Spleen (tissue), 11 donors: Measurements from ENCODE around the gene BMF. TPM values are rescaled to one million over a fixed set of nuclear protein-coding genes. Genes with fewer than 3 reads are reported as not detected.
A peak's percentile ranks its signal among the peaks of the same experiment; 100 is the strongest.

Experiments used
- DNase-seq: peaks from one replicate; pipeline ENCODE4 v3.0.0-alpha.2; 2020
- H3K27ac ChIP-seq, 8 donors: fragments of 200-600 bp; sonication (generic) in 7 of 8; 1 replicate in 4 of 8; 2 replicates in 4 of 8; pipeline versions ENCODE4 v1.5.0 to v1.8.0; 2016 to 2021; ENCODE audit warnings: inconsistent platforms in 4 of 8, mild to moderate bottlenecking in 4 of 8, moderate library complexity in 1 of 8
- H3K27me3 ChIP-seq, 7 donors: fragments of 200-600 bp; sonication (generic) in 6 of 7; replicated peaks in 1 of 7; 1 replicate in 4 of 7; 2 replicates in 3 of 7; pipeline versions ENCODE4 v1.5.0 to v1.8.0; 2016 to 2021; ENCODE audit warnings: inconsistent platforms in 3 of 7, mild to moderate bottlenecking in 1 of 7
- H3K36me3 ChIP-seq, 6 donors: fragments of 200-600 bp; sonication (generic) in 5 of 6; 1 replicate in 4 of 6; 2 replicates in 2 of 6; pipeline versions ENCODE4 v1.5.0 to v1.8.0; 2016 to 2021; ENCODE audit warnings: inconsistent platforms in 2 of 6
- H3K4me1 ChIP-seq, 6 donors: fragments of 200-600 bp; sonication (generic) in 5 of 6; 1 replicate in 3 of 6; 2 replicates in 3 of 6; pipeline versions ENCODE4 v1.5.0 to v1.8.0; 2016 to 2021; ENCODE audit warnings: inconsistent platforms in 3 of 6
- H3K4me3 ChIP-seq, 8 donors: fragments of 200-600 bp; sonication (generic) in 7 of 8; 1 replicate in 4 of 8; 2 replicates in 4 of 8; pipeline versions ENCODE4 v1.5.0 to v1.8.0; 2016 to 2021; ENCODE audit warnings: inconsistent platforms in 4 of 8, mild to moderate bottlenecking in 4 of 8, moderate library complexity in 2 of 8
- H3K9me3 ChIP-seq, 8 donors: fragments of 200-600 bp; sonication (generic) in 7 of 8; 1 replicate in 4 of 8; 2 replicates in 4 of 8; pipeline versions ENCODE4 v1.5.0 to v1.8.0; 2016 to 2021; ENCODE audit warnings: inconsistent platforms in 4 of 8
- POLR2A ChIP-seq, 3 donors: fragments of 450-650 bp; IDR thresholded peaks; one replicate each; pipeline ENCODE4 v1.5.1; 2017; ENCODE audit warnings: antibody characterized with exemption in 3 of 3, mild to moderate bottlenecking in 1 of 3
- POLR2AphosphoS5 ChIP-seq, 3 donors: sonication (generic); formaldehyde crosslinking; IDR thresholded peaks; one replicate each; pipeline ENCODE4 v1.5.1; 2017; ENCODE audit warnings: antibody characterized with exemption in 3 of 3
- WGBS, 5 donors: extraction: QIAGEN DNeasy Blood & Tissue Kit in 3 of 5; methylation state at CpG; one replicate each; pipeline versions ENCODE4 v1.1.5 to v1.1.7; 2013 to 2018; 5-methylcytosine and 5-hydroxymethylcytosine counted together
- intact Hi-C: fragments of 100-400 bp; cut with DNase I; formaldehyde crosslinking; loops from one replicate; pipeline ENCODE4 v1.15.0; 2023; ENCODE audit warnings: low total_unique reads
- polyA plus RNA-seq, 3 donors: library from polyadenylated mRNA; stranded (reverse); fragments of 200-250 nt; gene quantifications; one replicate each; pipeline ENCODE4 v1.2.1, GENCODE V29; 2013
- total RNA-seq, 7 donors: library from RNA; depleted of rRNA in 3 of 7; stranded (reverse); fragments of >200 nt in 3 of 7; fragmentation: NEBNext Ultra II Directional in 4 of 7; extraction: Animal tissue kit (Norgen Biotek cat#: 25700) in 4 of 7; gene quantifications; one replicate each; pipeline versions ENCODE4 v1.1.0 to v1.2.1, GENCODE V29; 2016 to 2021
- TF ChIP-seq, protein P1 (sequence below), 11 experiments: fragments of 200-600 bp in 7 of 11; fragments of 450-650 bp in 4 of 11; sonication (generic) in 4 of 11; IDR thresholded peaks in 8 of 11; conservative IDR thresholded peaks in 3 of 11; 1 replicate in 7 of 11; 2 replicates in 4 of 11; pipeline versions ENCODE4 v1.4.0 to v1.8.0; 2016 to 2021; ENCODE audit warnings: antibody characterized with exemption in 11 of 11, inconsistent platforms in 4 of 11, mild to moderate bottlenecking in 1 of 11
- donor health status: healthy with polysubstance abuse.
- donor health status: DM: no; HTN: no; CAD: no; lungs with moderate emphysema.
- donor health status: DM: no; HTN: no; CAD: no.
- donor health status: Bipolar disorder and iron deficiency.
- donor health status: healthy.
- donor health status: DM: no; HTN: no; CAD: no.
- donor health status: DM: yes; HTN: yes; CAD: no.

BMF gene
- total and polyA plus RNA-seq, 10 donors: 16.9 to 77.9 (median 33.3) TPM

DNA sequence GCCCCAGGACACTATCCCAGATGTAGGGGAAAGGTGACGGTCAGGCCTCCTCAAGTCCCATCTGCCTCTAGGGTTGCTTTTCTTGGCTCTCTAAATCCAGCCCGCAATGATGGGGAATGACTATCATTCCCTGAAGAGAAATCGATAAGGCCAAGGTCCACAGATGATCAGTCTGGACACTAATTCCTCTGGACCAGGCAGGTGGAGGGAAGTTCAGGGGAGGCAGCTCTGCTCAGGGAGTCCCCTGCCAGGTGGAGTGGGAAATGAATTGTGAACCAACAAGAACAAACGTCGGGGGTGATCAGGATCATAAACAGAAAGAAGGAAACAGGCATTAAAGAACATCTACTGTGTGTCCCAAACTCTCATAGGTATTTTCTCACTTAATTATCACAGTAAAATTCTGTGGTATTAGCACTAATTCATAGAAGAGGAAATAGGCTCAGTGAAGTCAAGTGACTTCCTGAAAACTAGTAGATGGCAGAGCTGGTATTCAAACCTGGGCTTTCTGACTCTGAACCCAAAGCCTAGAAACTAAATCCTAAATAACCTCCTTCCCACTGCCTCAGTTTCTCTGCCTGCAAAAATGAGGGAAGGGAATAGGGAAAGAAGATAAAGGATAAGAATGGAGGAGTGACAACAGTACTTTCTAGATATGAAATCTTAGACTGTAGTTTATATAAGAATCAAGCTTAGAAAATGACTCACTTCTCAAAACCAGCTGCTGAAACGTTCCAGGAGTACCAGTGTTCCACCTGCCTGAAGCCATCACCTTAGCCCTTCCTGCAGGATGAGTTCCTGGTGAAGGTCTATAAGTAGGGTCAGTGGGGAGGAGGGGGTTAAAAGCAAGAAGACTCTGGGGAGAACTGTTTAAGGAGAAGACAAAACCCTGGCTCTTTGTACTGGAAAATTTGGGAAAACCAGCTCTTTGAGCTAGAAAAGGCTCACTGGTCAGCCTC is 7.5 kb downstream of the BMF start:
- Histone ChIP-seq H3K9me3 (no peaks in the 10 kb centered on the region), H3K4me1 (peaks cover 81 to 100% (median 100%) of the 10 kb centered on the region in 6 donors), H3K27me3 (no peaks in the 10 kb centered on the region), H3K27ac (peak overlapping the region; percentile 24 to 91 (median 84)), H3K4me3 (no peak overlapping the region), H3K36me3 (peaks cover 0 to 38% (median 0%) of the 10 kb centered on the region in 6 donors)
- TF ChIP-seq POLR2A (IDR thresholded peaks at IDR 0.05) (no peak), POLR2AphosphoS5 (IDR thresholded peaks at IDR 0.05) (no peak)
- TF ChIP-seq, protein P1, sequence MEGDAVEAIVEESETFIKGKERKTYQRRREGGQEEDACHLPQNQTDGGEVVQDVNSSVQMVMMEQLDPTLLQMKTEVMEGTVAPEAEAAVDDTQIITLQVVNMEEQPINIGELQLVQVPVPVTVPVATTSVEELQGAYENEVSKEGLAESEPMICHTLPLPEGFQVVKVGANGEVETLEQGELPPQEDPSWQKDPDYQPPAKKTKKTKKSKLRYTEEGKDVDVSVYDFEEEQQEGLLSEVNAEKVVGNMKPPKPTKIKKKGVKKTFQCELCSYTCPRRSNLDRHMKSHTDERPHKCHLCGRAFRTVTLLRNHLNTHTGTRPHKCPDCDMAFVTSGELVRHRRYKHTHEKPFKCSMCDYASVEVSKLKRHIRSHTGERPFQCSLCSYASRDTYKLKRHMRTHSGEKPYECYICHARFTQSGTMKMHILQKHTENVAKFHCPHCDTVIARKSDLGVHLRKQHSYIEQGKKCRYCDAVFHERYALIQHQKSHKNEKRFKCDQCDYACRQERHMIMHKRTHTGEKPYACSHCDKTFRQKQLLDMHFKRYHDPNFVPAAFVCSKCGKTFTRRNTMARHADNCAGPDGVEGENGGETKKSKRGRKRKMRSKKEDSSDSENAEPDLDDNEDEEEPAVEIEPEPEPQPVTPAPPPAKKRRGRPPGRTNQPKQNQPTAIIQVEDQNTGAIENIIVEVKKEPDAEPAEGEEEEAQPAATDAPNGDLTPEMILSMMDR (IDR thresholded peaks at IDR 0.05 in 8 of 11, conservative IDR thresholded peaks at IDR 0.05 in 3 of 11): no peak
- WGBS, 5 donors: 45 to 60% (median 51%) methylated on average over 6 of the region's 6 CpGs
- intact Hi-C loops: loop anchor here (5.0 kb wide), 1 partner anchor 54 kb away; no protein-coding TSS in a partner anchor
- peak; percentile 35 for DNase-seq

DNA sequence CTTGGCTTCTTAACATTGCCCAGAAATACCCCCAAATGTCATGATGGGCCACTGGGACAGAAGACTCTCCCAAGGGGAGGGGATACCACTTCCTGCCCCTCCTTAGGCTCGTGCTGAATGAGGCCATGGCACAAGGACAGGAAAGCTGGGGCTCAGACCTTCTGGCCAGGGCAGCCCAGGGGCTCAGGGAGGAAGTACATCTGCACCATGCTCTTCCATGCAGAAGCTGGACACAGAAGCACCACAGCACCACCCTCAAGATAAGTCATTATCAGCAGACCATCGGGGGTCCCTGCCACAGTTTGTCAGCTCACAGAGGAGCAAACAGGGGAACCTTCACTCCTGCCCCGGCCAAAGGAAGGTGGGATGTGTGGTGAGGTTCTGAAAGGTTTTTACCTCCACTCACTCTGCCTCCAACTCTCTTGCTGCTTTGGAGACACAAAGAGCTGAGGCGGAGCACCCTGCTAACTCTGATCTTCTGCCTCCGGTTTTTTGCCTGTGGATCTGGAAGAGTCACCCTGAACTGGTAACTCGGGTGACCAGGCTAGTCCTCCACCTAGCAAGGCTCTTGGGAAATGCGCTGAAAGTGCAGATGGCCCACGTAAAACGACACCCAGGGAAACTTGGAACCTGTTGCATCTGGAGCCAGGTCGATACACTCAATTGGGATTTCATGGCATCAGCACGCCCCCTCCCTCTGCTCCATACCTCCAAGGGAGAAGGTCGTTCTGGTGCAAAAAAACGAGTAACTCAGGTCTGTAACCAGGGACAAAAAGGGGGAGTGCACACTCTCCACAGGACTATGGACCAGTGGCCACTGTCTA is 8.3 kb downstream of the BMF start:
- DNase-seq: peak; percentile 68
- Histone ChIP-seq H3K36me3 (peaks cover 0 to 42% (median 0%) of the 10 kb centered on the region in 6 donors), H3K27ac (peak overlapping the region; percentile 37 to 91 (median 84)), H3K9me3 (no peaks in the 10 kb centered on the region), H3K4me3 (no peak overlapping the region), H3K4me1 (peaks cover 75 to 100% (median 100%) of the 10 kb centered on the region in 6 donors), H3K27me3 (no peaks in the 10 kb centered on the region)
- intact Hi-C loops: loop anchor here (5.0 kb wide), 1 partner anchor 53 kb away; no protein-coding TSS in a partner anchor
- 75 to 83% (median 77%) methylated on average over 12 to 13 of the region's 13 CpGs for WGBS, 5 donors
- TF ChIP-seq POLR2A (IDR thresholded peaks at IDR 0.05) (no peak), POLR2AphosphoS5 (IDR thresholded peaks at IDR 0.05) (peak in 1 of 3 donors; percentile 7)

DNA sequence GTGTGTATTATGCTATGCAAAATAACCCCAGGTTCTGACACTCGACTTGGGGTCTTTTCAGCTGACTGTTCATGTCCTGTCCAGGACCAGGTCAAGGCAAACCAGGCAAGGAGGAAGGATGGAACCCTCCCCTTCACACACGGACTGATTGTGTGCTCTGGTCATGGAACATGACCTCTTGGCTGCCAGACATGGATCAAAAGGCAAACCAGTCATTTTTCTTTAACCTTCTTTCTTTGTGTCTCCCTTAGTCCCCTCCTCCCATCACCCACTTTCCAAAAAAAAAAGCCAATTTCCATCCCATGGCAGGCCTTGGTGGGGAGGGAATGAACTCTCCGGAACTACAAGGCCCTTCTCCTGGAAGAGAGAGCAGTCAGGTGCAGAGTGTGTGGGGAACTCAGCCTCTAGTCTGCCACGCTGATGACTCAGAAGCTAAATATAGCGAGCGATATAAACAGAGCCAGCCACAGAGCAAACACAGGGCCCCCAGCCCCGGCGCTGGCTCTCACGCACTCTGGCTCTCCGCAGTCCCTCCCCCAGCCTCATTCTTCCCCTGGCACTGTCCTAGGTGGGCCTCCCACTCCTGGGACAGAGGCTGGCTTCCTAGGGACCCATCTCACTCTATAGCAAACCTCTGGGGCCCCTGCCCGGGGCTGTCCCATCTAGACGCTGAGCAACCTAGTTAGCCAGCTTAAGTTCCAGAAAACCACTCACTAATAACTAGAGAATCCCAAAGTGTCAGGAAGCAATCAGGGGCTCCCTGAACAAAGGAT is 10.0 kb downstream of the BMF start:
- peak overlapping the region in 1 of 8 donors; percentile 27 for H3K4me3 ChIP-seq
- no peaks in the 10 kb centered on the region for H3K9me3 ChIP-seq
- DNase-seq: peak; percentile 90
- 2 to 26% (median 13%) methylated on average over 12 of the region's 12 CpGs for WGBS, 5 donors
- peaks cover 64 to 100% (median 99%) of the 10 kb centered on the region in 6 donors for H3K4me1 ChIP-seq
- TF ChIP-seq POLR2A (IDR thresholded peaks at IDR 0.05): peak in 1 of 3 donors; percentile 77
- TF ChIP-seq, protein P1 (IDR thresholded peaks at IDR 0.05 in 8 of 11, conservative IDR thresholded peaks at IDR 0.05 in 3 of 11): no peak
- peak; percentile 76 to 90 (median 82) for TF ChIP-seq POLR2AphosphoS5 (IDR thresholded peaks at IDR 0.05)
- intact Hi-C loops: no loop called here
- no peaks in the 10 kb centered on the region for H3K27me3 ChIP-seq
- peaks cover 0 to 47% (median 0%) of the 10 kb centered on the region in 6 donors for H3K36me3 ChIP-seq
- H3K27ac ChIP-seq: peak overlapping the region; percentile 65 to 91 (median 86)
